ENCODE measurements around the gene SATB1. TPM values are rescaled to one million over a fixed set of nuclear protein-coding genes. Genes with fewer than 3 reads are reported as not detected.

Gene SATB1
- total RNA-seq, 1 experiment from 2014 or later, result 15.6 TPM

DNA sequence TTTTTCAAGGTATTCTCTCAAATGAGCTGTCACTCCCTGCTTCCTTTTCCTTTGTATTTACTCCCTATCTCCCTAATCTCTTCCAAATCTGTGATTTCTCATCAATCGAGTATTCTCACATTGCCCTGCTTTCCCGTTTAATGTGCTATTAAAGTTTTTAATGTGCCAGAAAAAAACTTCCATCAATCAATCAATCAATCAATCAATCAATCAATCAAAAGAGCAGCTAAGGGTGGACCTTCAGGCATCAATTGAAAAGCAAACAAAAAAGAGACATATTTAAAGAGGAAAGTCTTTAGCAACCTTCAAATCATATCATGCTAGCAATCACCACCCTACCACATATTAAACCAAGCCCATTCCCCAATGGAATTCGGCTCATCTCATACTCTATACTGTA, 58.9 kb downstream of the SATB1 start:
- Histone ChIP-seq H3K36me3 (ENCODE audit: low read depth, low read length) (no peaks in the 10 kb centered on the region), H3K4me2 (ENCODE audit: low read length) (no peak overlapping the region), H3K27ac (ENCODE audit: low read length) (no peak overlapping the region), H3K4me3 (ENCODE audit: low read length) (no peak overlapping the region), H3K27me3 (ENCODE audit: low read length) (no peaks in the 10 kb centered on the region), H3K9me2 (replicated peaks; ENCODE audit: low read length) (no peaks in the 10 kb centered on the region), H3K79me2 (ENCODE audit: low read length) (no peaks in the 10 kb centered on the region), H3F3A (ENCODE audit: low read length, unreplicated experiment) (no peaks in the 10 kb centered on the region), H2AFZ (ENCODE audit: low read length) (no peak overlapping the region), H3K9me3 (ENCODE audit: low read length) (no peaks in the 10 kb centered on the region), H4K20me1 (ENCODE audit: low read length) (no peaks in the 10 kb centered on the region), H3K9ac (ENCODE audit: low read length) (no peak overlapping the region), H3K4me1 (ENCODE audit: insufficient read depth, low read length) (no peaks in the 10 kb centered on the region)
- no peak for DNase-seq
- no TSS peak for BruUV-seq (replicated peaks)
- intact Hi-C loops (cut with micrococcal nuclease), result no loop called here
- ChIA-PET POLR2A (ENCODE audit: unreplicated experiment) (no interaction called here), CTCF (no interaction called here)
- no peak for ATAC-seq
- no peak for TF ChIP-seq EZH2phosphoT487 (IDR thresholded peaks at IDR 0.05; ENCODE audit: borderline replicate concordance, low read length)

DNA sequence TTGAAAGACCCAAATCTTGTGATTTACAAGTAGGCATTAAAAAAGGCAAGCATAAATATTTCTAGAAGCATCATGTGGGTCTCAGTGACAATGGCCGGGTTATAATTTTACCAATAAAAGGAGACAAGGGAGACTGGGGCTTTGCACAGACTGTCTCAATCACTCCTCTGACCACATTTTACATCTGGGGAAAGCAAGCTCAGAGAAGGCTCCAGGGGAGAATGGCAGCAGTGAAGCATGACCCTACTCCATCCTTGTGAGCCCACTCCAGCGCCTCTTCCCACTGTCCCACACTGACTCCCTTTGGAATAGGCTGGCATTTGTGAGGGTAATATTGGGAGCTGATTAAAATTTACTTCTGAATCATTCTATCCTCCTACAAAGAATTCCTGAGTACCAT, 61.8 kb downstream of the SATB1 start:
- H3K9me3 ChIP-seq (ENCODE audit: low read length), result no peaks in the 10 kb centered on the region
- no peak overlapping the region for H3K4me2 ChIP-seq (ENCODE audit: low read length)
- ChIA-PET POLR2A (ENCODE audit: unreplicated experiment) (no interaction called here), CTCF (no interaction called here)
- ATAC-seq (no peak), DNase-seq (no peak)
- no peaks in the 10 kb centered on the region for H3K4me1 ChIP-seq (ENCODE audit: insufficient read depth, low read length)
- H3K79me2 ChIP-seq (ENCODE audit: low read length), result no peaks in the 10 kb centered on the region
- no peak overlapping the region for H3K9ac ChIP-seq (ENCODE audit: low read length)
- H3K9me2 ChIP-seq (replicated peaks; ENCODE audit: low read length), result no peaks in the 10 kb centered on the region
- H3K27me3 ChIP-seq (ENCODE audit: low read length), result no peaks in the 10 kb centered on the region
- no peaks in the 10 kb centered on the region for H3K36me3 ChIP-seq (ENCODE audit: low read depth, low read length)
- no peak overlapping the region for H2AFZ ChIP-seq (ENCODE audit: low read length)
- H4K20me1 ChIP-seq (ENCODE audit: low read length), result no peaks in the 10 kb centered on the region
- intact Hi-C loops (cut with micrococcal nuclease), result no loop called here
- BruUV-seq (replicated peaks), result no TSS peak
- no peak overlapping the region for H3K4me3 ChIP-seq (ENCODE audit: low read length)
- TF ChIP-seq, protein P1, sequence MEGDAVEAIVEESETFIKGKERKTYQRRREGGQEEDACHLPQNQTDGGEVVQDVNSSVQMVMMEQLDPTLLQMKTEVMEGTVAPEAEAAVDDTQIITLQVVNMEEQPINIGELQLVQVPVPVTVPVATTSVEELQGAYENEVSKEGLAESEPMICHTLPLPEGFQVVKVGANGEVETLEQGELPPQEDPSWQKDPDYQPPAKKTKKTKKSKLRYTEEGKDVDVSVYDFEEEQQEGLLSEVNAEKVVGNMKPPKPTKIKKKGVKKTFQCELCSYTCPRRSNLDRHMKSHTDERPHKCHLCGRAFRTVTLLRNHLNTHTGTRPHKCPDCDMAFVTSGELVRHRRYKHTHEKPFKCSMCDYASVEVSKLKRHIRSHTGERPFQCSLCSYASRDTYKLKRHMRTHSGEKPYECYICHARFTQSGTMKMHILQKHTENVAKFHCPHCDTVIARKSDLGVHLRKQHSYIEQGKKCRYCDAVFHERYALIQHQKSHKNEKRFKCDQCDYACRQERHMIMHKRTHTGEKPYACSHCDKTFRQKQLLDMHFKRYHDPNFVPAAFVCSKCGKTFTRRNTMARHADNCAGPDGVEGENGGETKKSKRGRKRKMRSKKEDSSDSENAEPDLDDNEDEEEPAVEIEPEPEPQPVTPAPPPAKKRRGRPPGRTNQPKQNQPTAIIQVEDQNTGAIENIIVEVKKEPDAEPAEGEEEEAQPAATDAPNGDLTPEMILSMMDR (conservative IDR thresholded peaks at IDR 0.05; ENCODE audit: low read depth, low read length), result no peak
- no peak for TF ChIP-seq EZH2 (IDR thresholded peaks at IDR 0.05; ENCODE audit: low read length, unreplicated experiment)
- TF ChIP-seq EZH2phosphoT487 (IDR thresholded peaks at IDR 0.05; ENCODE audit: borderline replicate concordance, low read length), result no peak
- no peaks in the 10 kb centered on the region for H3F3A ChIP-seq (ENCODE audit: low read length, unreplicated experiment)
- H3K27ac ChIP-seq (ENCODE audit: low read length), result no peak overlapping the region

DNA sequence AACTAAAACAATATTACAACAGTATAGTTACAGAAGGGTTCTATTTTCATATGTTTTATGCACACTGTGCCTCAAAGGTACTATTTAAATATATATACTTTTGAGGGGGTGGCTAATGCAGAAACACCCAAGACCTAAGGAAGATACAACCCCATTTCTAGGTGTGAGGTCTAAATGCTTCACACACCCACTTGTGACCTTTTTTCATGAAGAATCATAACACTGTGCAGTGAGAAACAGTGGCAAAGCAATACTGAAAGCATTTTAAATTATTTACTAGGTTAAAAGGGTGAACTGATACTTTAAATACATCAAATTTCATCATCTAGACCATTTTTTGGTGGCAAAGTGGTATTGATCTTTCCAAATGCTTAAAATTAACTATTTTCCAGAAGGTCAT, 67.4 kb downstream of the SATB1 start:
- Histone ChIP-seq H3K4me3 (ENCODE audit: low read length) (no peak overlapping the region), H3K4me2 (ENCODE audit: low read length) (no peak overlapping the region), H3K9ac (ENCODE audit: low read length) (no peak overlapping the region), H3K79me2 (ENCODE audit: low read length) (no peaks in the 10 kb centered on the region), H2AFZ (ENCODE audit: low read length) (no peak overlapping the region), H3K9me2 (replicated peaks; ENCODE audit: low read length) (no peaks in the 10 kb centered on the region), H3K27me3 (ENCODE audit: low read length) (no peaks in the 10 kb centered on the region), H3F3A (ENCODE audit: low read length, unreplicated experiment) (no peaks in the 10 kb centered on the region), H3K4me1 (ENCODE audit: insufficient read depth, low read length) (no peaks in the 10 kb centered on the region), H4K20me1 (ENCODE audit: low read length) (no peaks in the 10 kb centered on the region), H3K27ac (ENCODE audit: low read length) (no peak overlapping the region), H3K36me3 (ENCODE audit: low read depth, low read length) (no peaks in the 10 kb centered on the region), H3K9me3 (ENCODE audit: low read length) (no peaks in the 10 kb centered on the region)
- no peak for DNase-seq
- intact Hi-C loops (cut with micrococcal nuclease), result no loop called here
- no TSS peak for BruUV-seq (replicated peaks)
- no peak for ATAC-seq
- TF ChIP-seq, protein P1 (conservative IDR thresholded peaks at IDR 0.05; ENCODE audit: low read depth, low read length), result no peak
- TF ChIP-seq EZH2 (IDR thresholded peaks at IDR 0.05; ENCODE audit: low read length, unreplicated experiment) (no peak), EZH2phosphoT487 (IDR thresholded peaks at IDR 0.05; ENCODE audit: borderline replicate concordance, low read length) (no peak)
- ChIA-PET POLR2A (ENCODE audit: unreplicated experiment) (no interaction called here), CTCF (no interaction called here)
